K562 (cell line): ENCODE results near the gene NOL4L. TPM values are rescaled to one million over a fixed set of nuclear protein-coding genes. Genes with fewer than 3 reads are reported as not detected.

Source experiments
- polyA plus RNA-seq, 8 experiments: library from polyadenylated mRNA; depleted of rRNA in 4 of 8; stranded (reverse) in 5 of 8; unstranded in 3 of 8; fragments of >200 nt; fragmentation: Nextera tagmentation in 2 of 8; fragmentation: Illumina TruSeq in 1 of 8; extraction: Ambion mirVana in 2 of 8; extraction: Trizol in 1 of 8; gene quantifications; 2 replicates each; pipeline versions ENCODE4 v1.2.1 to v1.2.3, GENCODE V29; 2011 to 2014; ENCODE audit warnings: inconsistent platforms in 1 of 8, missing spikeins in 1 of 8
- total RNA-seq, 7 experiments: library from RNA; depleted of rRNA in 6 of 7; stranded (reverse); fragments of >200 nt in 6 of 7; fragmentation: Illumina TruSeq in 2 of 7; extraction: Trizol in 2 of 7; gene quantifications; 2 replicates each; pipeline versions ENCODE4 v1.2.1 to v1.2.3, GENCODE V29; 2011 to 2021; ENCODE audit warnings: low replicate concordance in 1 of 7
- TF ChIP-seq, protein P1 (sequence below), 2 experiments: fragments of 450-650 bp; IDR thresholded peaks; 2 replicates each; pipeline ENCODE4 v1.6.1; 2018; ENCODE audit warnings: mild to moderate bottlenecking in 2 of 2, low read depth in 1 of 2; ENCODE audit not compliant: partially characterized antibody in 2 of 2
- TF ChIP-seq, protein P2 (sequence below): IDR thresholded peaks from 2 replicates; pipeline ENCODE4 v1.6.1; 2016; ENCODE audit warnings: missing genetic modification characterization, missing compliant biosample characterization

The NOL4L gene
- total and polyA plus RNA-seq, 9 of the 15 experiments (the other 6 are each of a cell fraction or from before 2014, with no cell fraction given): 5.1 to 36.2 (median 13.6) TPM

DNA sequence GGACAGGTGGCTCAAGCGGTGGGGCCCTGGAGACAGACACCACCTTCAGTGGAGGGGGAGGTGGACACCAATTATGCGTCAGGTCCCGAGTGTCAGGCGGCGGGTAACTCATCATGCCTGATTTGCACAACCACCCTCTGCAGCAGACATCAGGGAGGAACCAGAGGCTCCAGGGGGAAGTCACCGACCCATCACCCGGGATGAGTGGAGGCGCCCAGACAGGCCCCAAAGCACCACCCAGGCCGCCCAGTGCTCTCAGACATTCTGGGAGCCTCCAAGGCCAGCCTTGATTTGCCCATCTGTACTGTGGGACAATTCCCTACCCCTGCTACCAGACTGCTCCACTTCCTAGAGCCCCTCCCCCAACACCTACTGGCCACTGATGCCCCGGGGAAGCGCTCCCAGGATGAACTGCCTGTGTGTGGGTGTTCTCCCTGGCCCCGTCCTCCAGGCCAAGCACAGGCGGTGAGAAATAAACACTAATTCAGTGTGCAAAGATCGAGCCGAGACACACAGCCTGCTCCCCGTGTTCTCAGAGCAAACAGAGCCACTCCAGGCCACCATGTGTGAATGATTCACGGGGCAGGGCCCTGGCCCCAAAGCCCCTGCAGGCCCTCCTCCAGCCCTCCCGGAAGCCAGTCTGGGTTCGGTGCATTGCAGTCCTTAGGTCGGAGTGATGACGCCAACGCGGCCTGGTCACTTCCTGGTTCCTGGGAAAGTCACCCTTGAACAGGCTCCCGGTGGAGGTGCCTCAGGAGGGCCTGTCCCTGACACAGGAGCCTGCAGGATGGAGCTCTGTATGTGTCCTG lies 119.8 kb downstream of the NOL4L start (continued):
- TF ChIP-seq, protein P1, sequence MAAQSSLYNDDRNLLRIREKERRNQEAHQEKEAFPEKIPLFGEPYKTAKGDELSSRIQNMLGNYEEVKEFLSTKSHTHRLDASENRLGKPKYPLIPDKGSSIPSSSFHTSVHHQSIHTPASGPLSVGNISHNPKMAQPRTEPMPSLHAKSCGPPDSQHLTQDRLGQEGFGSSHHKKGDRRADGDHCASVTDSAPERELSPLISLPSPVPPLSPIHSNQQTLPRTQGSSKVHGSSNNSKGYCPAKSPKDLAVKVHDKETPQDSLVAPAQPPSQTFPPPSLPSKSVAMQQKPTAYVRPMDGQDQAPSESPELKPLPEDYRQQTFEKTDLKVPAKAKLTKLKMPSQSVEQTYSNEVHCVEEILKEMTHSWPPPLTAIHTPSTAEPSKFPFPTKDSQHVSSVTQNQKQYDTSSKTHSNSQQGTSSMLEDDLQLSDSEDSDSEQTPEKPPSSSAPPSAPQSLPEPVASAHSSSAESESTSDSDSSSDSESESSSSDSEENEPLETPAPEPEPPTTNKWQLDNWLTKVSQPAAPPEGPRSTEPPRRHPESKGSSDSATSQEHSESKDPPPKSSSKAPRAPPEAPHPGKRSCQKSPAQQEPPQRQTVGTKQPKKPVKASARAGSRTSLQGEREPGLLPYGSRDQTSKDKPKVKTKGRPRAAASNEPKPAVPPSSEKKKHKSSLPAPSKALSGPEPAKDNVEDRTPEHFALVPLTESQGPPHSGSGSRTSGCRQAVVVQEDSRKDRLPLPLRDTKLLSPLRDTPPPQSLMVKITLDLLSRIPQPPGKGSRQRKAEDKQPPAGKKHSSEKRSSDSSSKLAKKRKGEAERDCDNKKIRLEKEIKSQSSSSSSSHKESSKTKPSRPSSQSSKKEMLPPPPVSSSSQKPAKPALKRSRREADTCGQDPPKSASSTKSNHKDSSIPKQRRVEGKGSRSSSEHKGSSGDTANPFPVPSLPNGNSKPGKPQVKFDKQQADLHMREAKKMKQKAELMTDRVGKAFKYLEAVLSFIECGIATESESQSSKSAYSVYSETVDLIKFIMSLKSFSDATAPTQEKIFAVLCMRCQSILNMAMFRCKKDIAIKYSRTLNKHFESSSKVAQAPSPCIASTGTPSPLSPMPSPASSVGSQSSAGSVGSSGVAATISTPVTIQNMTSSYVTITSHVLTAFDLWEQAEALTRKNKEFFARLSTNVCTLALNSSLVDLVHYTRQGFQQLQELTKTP (IDR thresholded peaks at IDR 0.05; ENCODE audit: low read depth in 1 of 2, partially characterized antibody in 2 of 2): no peak
- TF ChIP-seq, protein P2, sequence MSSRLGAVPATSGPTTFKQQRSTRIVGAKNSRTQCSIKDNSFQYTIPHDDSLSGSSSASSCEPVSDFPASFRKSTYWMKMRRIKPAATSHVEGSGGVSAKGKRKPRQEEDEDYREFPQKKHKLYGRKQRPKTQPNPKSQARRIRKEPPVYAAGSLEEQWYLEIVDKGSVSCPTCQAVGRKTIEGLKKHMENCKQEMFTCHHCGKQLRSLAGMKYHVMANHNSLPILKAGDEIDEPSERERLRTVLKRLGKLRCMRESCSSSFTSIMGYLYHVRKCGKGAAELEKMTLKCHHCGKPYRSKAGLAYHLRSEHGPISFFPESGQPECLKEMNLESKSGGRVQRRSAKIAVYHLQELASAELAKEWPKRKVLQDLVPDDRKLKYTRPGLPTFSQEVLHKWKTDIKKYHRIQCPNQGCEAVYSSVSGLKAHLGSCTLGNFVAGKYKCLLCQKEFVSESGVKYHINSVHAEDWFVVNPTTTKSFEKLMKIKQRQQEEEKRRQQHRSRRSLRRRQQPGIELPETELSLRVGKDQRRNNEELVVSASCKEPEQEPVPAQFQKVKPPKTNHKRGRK: no peak
